Coronary artery (tissue), 2 donors: Measurements from ENCODE around the gene SERPINE1.
A peak's percentile ranks its signal among the peaks of the same experiment; 100 is the strongest.
"Not testable (repeated sequence)": the region's sequence is repeated elsewhere in the genome, so short reads cannot be mapped to it uniquely, and the experiment has no call there.

Experiments
- DNase-seq: peaks from one replicate; pipeline ENCODE4 v3.0.0-alpha.2; 2017; ENCODE audit warnings: low spot score
- H3K27ac ChIP-seq, 2 donors: fragments of 200-600 bp; sonication (generic); one replicate each; pipeline ENCODE4 v1.5.1; 2016 to 2019
- H3K4me3 ChIP-seq: fragments of 200-600 bp; sonication (generic); 2 replicates; pipeline ENCODE4 v1.5.1; 2016; ENCODE audit warnings: mild to moderate bottlenecking, moderate library complexity
- CTCF ChIP-seq: fragments of 200-600 bp; sonication (generic); IDR thresholded peaks from one replicate; pipeline ENCODE4 v1.5.1; 2019; ENCODE audit warnings: antibody characterized with exemption

The SERPINE1 gene

GRCh38 chr7:101112233-101112632 is 14.7 kb upstream of the SERPINE1 start:
- peak; percentile 89 for DNase-seq
- Histone ChIP-seq H3K4me3 (no peak overlapping the region), H3K27ac (peak overlapping the region; percentile 79 to 80)
- TF ChIP-seq CTCF, result no peak

GRCh38 chr7:101113140-101113539 is 13.8 kb upstream of the SERPINE1 start:
- H3K4me3 ChIP-seq, DNase-seq: not testable (repeated sequence)
- H3K27ac ChIP-seq, result peak overlapping the region; percentile 79 to 80

- no peak for DNase-seq
- peak overlapping the region; percentile 12 to 70 for H3K27ac ChIP-seq
- H3K4me3 ChIP-seq, result no peak overlapping the region
- no peak for TF ChIP-seq CTCF
Observed at GRCh38 chr7:101113836-101114235, 13.1 kb upstream of the SERPINE1 start.

GRCh38 chr7:101114492-101114891 is 12.4 kb upstream of the SERPINE1 start:
- H3K27ac ChIP-seq, result peak overlapping the region; percentile 12 to 70
- no peak for DNase-seq
- no peak for TF ChIP-seq CTCF
- no peak overlapping the region for H3K4me3 ChIP-seq

- Histone ChIP-seq H3K4me3 (no peak overlapping the region), H3K27ac (peak overlapping the region in 1 of 2 donors; percentile 49)
- no peak for TF ChIP-seq CTCF
- DNase-seq, result no peak
Observed at GRCh38 chr7:101115215-101115614, 11.7 kb upstream of the SERPINE1 start.

- no peak for DNase-seq
- no peak for TF ChIP-seq CTCF
- Histone ChIP-seq H3K4me3 (no peak overlapping the region), H3K27ac (peak overlapping the region; percentile 62 to 93)
Observed at GRCh38 chr7:101116898-101117297, 10.0 kb upstream of the SERPINE1 start.

- H3K27ac ChIP-seq, result peak overlapping the region; percentile 62 to 93
- no peak overlapping the region for H3K4me3 ChIP-seq
- peak; percentile 50 for DNase-seq
- no peak for TF ChIP-seq CTCF
Observed at GRCh38 chr7:101118856-101119255, 8.0 kb upstream of the SERPINE1 start.

GRCh38 chr7:101119876-101120275 is 7.0 kb upstream of the SERPINE1 start:
- no peak overlapping the region for H3K4me3 ChIP-seq
- H3K27ac ChIP-seq, result peak overlapping the region; percentile 93 to 97
- no peak for TF ChIP-seq CTCF
- peak; percentile 66 for DNase-seq
